ENCODE results near the gene NR5A2.

NR5A2 gene

DNA sequence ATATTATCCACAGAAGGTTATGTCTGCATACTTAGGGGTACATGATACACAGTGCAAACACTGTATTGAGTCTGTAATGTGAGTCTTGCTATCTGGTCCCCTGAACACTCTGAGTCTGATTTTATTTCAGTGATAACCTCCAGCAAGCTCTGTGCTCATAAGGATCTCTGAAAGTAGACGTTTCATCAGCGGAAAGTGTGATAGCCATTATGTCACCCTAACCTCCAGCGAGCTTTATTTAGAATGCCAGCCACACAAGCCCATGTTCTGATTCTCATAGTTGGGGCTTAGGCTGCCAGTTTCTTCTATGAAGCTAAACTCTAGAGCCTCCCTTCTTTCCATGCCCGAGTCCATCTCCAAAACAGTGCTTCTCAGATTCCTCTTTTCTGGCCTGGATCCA lies 3.3 kb downstream of the NR5A2 start:
- Mint-ChIP-seq H3K4me3 (no peak overlapping the region), H3K9me3 (no peaks in the 10 kb centered on the region), H3K27me3 (peaks cover 57% of the 10 kb centered on the region), H3K4me1 (ENCODE audit: low read depth) (peaks cover 13% of the 10 kb centered on the region), H3K36me3 (ENCODE audit: low read depth) (no peaks in the 10 kb centered on the region), H3K27ac (no peak overlapping the region)

DNA sequence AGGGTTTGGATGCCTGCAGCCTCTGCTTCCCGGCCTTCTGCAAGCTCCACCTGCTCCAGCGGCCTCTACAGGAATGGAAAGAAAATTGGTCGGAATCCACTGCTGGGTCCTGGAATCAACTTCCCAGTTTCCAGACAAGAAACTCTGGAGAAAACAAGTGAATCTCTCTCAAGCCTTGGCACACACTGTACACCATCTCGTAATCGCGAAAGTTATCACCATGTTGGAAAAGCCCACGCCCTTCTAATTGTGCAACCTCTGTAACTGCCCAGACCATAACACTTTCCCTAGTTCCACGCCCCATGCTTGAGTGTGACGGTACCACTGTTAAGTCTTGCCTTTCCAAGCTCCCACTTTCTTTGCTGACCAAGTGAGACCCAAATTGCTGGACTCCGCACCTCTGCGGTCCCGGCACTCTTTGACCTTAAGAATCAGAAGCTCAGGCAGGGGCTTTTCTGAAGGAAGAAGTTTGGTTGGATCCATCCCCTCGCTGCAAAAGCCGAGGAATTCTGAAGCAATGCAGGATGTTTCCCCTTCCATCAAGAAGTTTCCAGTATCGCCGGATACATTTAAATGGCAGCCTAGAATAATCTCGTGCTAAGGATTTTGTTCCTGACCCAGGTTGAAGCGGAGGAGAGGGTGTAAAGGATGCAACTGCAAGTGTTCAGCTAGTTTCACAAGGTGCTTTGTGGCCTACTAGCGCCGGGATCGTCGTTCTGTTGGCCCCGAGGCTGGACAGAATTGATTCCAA lies 6.2 kb downstream of the NR5A2 start:
- peaks cover 32% of the 10 kb centered on the region for H3K27me3 Mint-ChIP-seq
- no peaks in the 10 kb centered on the region for H3K36me3 Mint-ChIP-seq (ENCODE audit: low read depth)
- peaks cover 22% of the 10 kb centered on the region for H3K4me1 Mint-ChIP-seq (ENCODE audit: low read depth)
- no peak overlapping the region for H3K27ac Mint-ChIP-seq
- no peak overlapping the region for H3K4me3 Mint-ChIP-seq
- no peaks in the 10 kb centered on the region for H3K9me3 Mint-ChIP-seq

DNA sequence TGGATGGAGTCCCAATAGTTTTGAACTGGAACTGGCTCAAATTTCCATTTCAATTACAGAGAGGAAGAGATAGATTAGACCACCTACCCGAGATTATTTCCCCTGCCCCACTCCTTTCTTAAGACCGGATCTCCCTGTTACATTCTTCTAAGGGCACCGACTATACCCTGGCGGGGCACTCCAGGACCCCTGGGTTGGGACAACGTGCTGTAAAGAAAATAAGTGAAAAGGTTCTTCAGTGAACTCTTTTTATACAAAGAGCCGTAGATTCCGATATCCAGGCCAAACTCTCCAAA lies 6.7 kb downstream of the NR5A2 start:
- Mint-ChIP-seq H3K27ac (no peak overlapping the region), H3K4me3 (no peak overlapping the region), H3K27me3 (peaks cover 27% of the 10 kb centered on the region), H3K36me3 (ENCODE audit: low read depth) (no peaks in the 10 kb centered on the region), H3K9me3 (no peaks in the 10 kb centered on the region), H3K4me1 (ENCODE audit: low read depth) (peaks cover 18% of the 10 kb centered on the region)

DNA sequence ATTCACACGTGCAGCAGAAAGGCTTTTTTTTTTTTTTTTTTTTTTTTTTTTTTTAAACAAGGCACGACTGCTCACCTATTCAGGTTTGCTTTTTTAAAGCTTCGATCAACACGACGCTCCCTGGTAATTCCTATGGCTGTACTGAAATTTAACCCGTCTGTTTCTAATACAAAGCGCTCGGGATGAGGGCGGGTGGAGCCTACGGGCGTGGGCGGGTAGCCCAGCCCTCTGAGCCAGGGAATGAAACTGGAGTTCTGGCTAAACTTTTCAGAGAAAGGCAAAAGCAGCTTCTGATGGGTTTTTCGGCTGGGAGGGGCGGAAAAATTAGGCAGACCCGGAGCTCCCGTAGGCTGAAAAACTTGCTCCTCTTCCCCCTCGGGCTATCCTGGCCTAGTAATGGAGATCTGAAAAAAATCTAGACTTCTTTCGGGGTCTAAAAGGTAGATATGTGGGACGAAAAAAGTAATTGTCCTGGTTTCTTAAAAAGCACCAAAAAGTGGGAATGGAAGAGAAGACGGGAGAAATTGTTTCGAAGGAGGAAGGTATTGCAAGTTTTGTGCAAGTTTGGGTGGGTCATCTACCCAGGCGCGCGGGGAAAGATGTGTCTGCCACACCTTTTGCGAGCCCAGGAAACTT lies 7.4 kb downstream of the NR5A2 start:
- Mint-ChIP-seq H3K27me3 (peaks cover 25% of the 10 kb centered on the region), H3K4me1 (ENCODE audit: low read depth) (peaks cover 19% of the 10 kb centered on the region), H3K36me3 (ENCODE audit: low read depth) (no peaks in the 10 kb centered on the region), H3K27ac (no peak overlapping the region), H3K9me3 (no peaks in the 10 kb centered on the region), H3K4me3 (no peak overlapping the region)

DNA sequence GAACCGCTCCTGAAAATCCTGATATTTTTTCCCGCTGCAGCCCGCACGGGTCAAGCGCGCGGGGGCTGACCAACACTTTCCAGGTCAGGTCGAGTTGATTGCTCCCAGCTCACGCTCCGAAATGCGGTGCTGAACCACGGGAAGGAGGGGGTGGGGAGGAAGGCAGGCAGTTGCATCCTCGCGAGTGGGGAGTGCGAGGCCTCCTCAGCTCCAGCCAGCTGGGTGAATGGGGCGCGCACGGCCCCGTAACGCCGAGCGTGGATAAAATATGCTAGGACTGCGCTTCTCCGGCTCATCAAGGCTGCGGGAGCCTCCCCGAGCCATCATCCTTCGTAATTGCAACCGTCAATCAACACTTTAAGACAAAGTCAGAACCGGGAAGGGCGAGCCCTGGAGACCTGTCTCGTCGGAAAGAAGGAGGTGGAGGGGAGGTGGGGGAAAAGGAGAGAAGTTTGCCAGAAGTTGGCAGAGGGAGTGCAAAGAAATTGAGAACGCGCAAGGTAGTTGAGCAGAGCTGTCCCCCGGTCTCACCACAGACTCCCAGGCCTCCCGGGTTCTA lies 8.0 kb downstream of the NR5A2 start:
- no peak overlapping the region for H3K27ac Mint-ChIP-seq
- no peak overlapping the region for H3K4me3 Mint-ChIP-seq

DNA sequence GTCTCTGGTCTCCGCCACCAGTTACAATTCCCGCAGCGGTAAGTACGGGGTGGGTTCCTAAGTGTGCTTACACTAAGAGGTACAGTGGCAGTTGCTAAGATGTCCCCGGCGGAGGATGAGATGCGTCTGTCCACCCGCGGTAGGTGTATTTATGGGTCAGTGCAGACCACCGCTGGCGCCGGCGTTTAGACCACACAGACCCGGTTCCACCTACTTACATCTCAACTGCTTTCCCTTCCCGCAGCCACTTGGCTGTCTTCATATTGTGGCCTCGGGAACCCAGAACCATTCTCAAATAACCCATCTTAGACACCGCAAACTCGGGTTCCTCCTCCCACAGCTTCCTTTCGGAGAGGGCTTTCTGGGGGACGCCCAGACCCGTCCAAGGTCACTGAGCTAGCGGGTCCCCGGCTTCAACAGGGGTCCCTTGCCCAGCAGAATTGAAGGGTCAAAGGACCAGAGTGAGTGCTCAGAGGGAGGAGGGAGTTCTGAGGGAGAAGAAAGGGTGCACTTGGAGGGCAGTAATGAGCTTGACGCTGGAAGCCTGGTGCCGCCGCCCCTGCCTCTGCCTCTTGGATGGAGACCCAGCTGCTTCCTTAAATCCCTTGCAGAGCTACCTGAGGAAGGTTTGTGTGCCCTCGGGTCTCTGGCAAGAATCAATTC lies 8.6 kb downstream of the NR5A2 start:
- Mint-ChIP-seq H3K36me3 (ENCODE audit: low read depth) (no peaks in the 10 kb centered on the region), H3K27ac (no peak overlapping the region), H3K4me1 (ENCODE audit: low read depth) (peaks cover 27% of the 10 kb centered on the region), H3K27me3 (peaks cover 25% of the 10 kb centered on the region), H3K9me3 (no peaks in the 10 kb centered on the region), H3K4me3 (no peak overlapping the region)

More for the DNA sequence above, 8.0 kb downstream of the NR5A2 start:
- H3K9me3 Mint-ChIP-seq = no peaks in the 10 kb centered on the region
- peaks cover 25% of the 10 kb centered on the region for H3K4me1 Mint-ChIP-seq (ENCODE audit: low read depth)
- H3K27me3 Mint-ChIP-seq = peaks cover 25% of the 10 kb centered on the region
- no peaks in the 10 kb centered on the region for H3K36me3 Mint-ChIP-seq (ENCODE audit: low read depth)

- H3K27ac Mint-ChIP-seq = no peak overlapping the region
- no peak overlapping the region for H3K4me3 Mint-ChIP-seq
- peaks cover 30% of the 10 kb centered on the region for H3K27me3 Mint-ChIP-seq
Observed at GRCh38 chr1:200036619-200037270, 9.2 kb downstream of the NR5A2 start.

GRCh38 chr1:200037501-200037900 lies 10.0 kb downstream of the NR5A2 start:
- no peak overlapping the region for H3K4me3 Mint-ChIP-seq
- H3K27me3 Mint-ChIP-seq = peaks cover 29% of the 10 kb centered on the region
- no peaks in the 10 kb centered on the region for H3K36me3 Mint-ChIP-seq (ENCODE audit: low read depth)
- H3K27ac Mint-ChIP-seq = no peak overlapping the region
- H3K9me3 Mint-ChIP-seq = no peaks in the 10 kb centered on the region
- H3K4me1 Mint-ChIP-seq (ENCODE audit: low read depth) = peaks cover 30% of the 10 kb centered on the region

More at GRCh38 chr1:200036619-200037270, 9.2 kb downstream of the NR5A2 start:
- Mint-ChIP-seq H3K4me1 (ENCODE audit: low read depth) (peaks cover 27% of the 10 kb centered on the region), H3K36me3 (ENCODE audit: low read depth) (no peaks in the 10 kb centered on the region), H3K9me3 (no peaks in the 10 kb centered on the region)

DNA sequence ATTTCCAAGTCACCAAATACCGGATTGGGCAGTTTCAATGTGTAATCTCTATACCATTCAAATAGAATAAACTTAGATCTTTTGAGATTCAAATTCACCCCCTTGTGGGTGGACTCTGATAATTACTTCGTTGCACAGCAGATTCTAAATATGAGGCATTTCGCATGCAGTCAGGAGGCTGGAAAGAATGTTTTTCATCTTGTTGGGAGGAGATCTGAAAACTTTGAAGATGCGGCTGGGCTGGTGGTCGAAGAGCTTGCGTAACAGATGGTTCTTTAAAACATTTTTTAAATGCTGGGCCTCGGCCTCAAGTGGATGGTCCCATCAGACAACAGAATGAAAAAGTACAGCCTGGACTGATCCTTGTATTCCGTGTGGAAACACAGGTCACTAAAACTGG lies 10.4 kb downstream of the NR5A2 start:
- Mint-ChIP-seq H3K4me1 (ENCODE audit: low read depth) (peaks cover 34% of the 10 kb centered on the region), H3K27me3 (peaks cover 33% of the 10 kb centered on the region), H3K4me3 (no peak overlapping the region), H3K36me3 (ENCODE audit: low read depth) (no peaks in the 10 kb centered on the region), H3K9me3 (no peaks in the 10 kb centered on the region), H3K27ac (no peak overlapping the region)

- no peaks in the 10 kb centered on the region for H3K36me3 Mint-ChIP-seq (ENCODE audit: low read depth)
- H3K9me3 Mint-ChIP-seq = no peaks in the 10 kb centered on the region
- H3K4me3 Mint-ChIP-seq = no peak overlapping the region
- peaks cover 38% of the 10 kb centered on the region for H3K27me3 Mint-ChIP-seq
- H3K27ac Mint-ChIP-seq = no peak overlapping the region
- H3K4me1 Mint-ChIP-seq (ENCODE audit: low read depth) = peaks cover 36% of the 10 kb centered on the region
Observed at GRCh38 chr1:200038325-200038980, 10.9 kb downstream of the NR5A2 start.

- no peaks in the 10 kb centered on the region for H3K36me3 Mint-ChIP-seq (ENCODE audit: low read depth)
- no peaks in the 10 kb centered on the region for H3K9me3 Mint-ChIP-seq
- H3K4me3 Mint-ChIP-seq = peak overlapping the region; percentile 74
- peaks cover 36% of the 10 kb centered on the region for H3K4me1 Mint-ChIP-seq (ENCODE audit: low read depth)
- no peak overlapping the region for H3K27ac Mint-ChIP-seq
- peaks cover 43% of the 10 kb centered on the region for H3K27me3 Mint-ChIP-seq
Observed at GRCh38 chr1:200038981-200039848, 11.7 kb downstream of the NR5A2 start.

GRCh38 chr1:200039849-200040474 lies 12.5 kb downstream of the NR5A2 start:
- H3K27ac Mint-ChIP-seq = no peak overlapping the region
- peaks cover 46% of the 10 kb centered on the region for H3K27me3 Mint-ChIP-seq
- peak overlapping the region; percentile 49 for H3K4me3 Mint-ChIP-seq
- H3K9me3 Mint-ChIP-seq = no peaks in the 10 kb centered on the region
- H3K36me3 Mint-ChIP-seq (ENCODE audit: low read depth) = no peaks in the 10 kb centered on the region
- H3K4me1 Mint-ChIP-seq (ENCODE audit: low read depth) = peaks cover 36% of the 10 kb centered on the region

DNA sequence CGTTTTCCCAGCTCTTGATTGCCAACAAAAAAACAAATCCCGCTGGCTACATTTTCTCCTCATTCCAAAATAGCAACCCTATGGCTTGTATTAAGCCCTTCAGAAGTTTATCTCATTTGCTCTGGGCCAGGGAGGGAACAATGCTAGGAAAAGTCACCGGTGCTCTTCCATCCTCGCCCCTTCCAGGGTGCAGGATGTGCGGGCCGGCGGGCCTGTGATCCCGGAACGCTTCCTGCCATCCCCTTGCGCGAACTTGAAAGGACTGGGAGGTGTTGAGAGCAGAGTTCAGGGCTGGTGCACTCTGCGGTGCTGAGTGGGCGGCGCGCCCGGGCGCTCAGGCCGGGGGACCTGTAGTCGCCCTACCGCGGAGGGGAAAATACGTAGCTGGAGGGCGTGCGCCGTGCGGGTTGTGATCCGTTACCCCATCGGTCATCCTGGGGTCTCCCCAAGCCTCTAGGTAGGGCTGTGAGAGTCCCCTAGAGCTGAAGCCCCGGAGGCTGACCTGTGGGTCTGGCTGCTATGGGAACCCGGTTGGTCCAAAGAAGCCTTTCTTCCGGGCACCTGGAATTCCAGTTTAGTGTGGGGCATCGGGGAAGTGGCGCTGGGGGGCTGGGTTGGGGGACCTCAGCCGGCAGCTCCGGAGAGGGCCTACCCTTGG lies 13.1 kb downstream of the NR5A2 start:
- peaks cover 33% of the 10 kb centered on the region for H3K4me1 Mint-ChIP-seq (ENCODE audit: low read depth)
- peaks cover 52% of the 10 kb centered on the region for H3K27me3 Mint-ChIP-seq
- no peak overlapping the region for H3K27ac Mint-ChIP-seq
- H3K4me3 Mint-ChIP-seq = peak overlapping the region; percentile 48
- H3K36me3 Mint-ChIP-seq (ENCODE audit: low read depth) = no peaks in the 10 kb centered on the region
- H3K9me3 Mint-ChIP-seq = no peaks in the 10 kb centered on the region
